Epithelial cell of esophagus (primary cell): Measurements from ENCODE around the gene TRAPPC10.
A peak's percentile ranks its signal among the peaks of the same experiment; 100 is the strongest.
"Not testable (repeated sequence)": the region's sequence is repeated elsewhere in the genome, so short reads cannot be mapped to it uniquely, and the experiment has no call there.

Experiments used
- DNase-seq: peaks from one replicate; pipeline ENCODE4 v3.0.0; 2010; ENCODE audit warnings: low read depth
- H3K4me3 ChIP-seq: 2 replicates; pipeline ENCODE4 v1.5.1; 2011; ENCODE audit warnings: mild to moderate bottlenecking, low read length, control low read depth

TRAPPC10 gene

GRCh38 chr21:44144784-44145602, 132.9 kb downstream of the TRAPPC10 start:
- not testable (repeated sequence) for DNase-seq, H3K4me3 ChIP-seq

GRCh38 chr21:44145616-44146015, 133.5 kb downstream of the TRAPPC10 start:
- not testable (repeated sequence) for H3K4me3 ChIP-seq, DNase-seq

GRCh38 chr21:44147108-44147507, 135.0 kb downstream of the TRAPPC10 start:
- not testable (repeated sequence) for DNase-seq, H3K4me3 ChIP-seq

GRCh38 chr21:44150255-44150654, 138.1 kb downstream of the TRAPPC10 start:
- H3K4me3 ChIP-seq, DNase-seq: not testable (repeated sequence)

- not testable (repeated sequence) for H3K4me3 ChIP-seq
- peak; percentile 0 for DNase-seq
Measured at GRCh38 chr21:44153214-44153888, 141.2 kb downstream of the TRAPPC10 start.

GRCh38 chr21:44153889-44154228, 141.8 kb downstream of the TRAPPC10 start:
- DNase-seq, H3K4me3 ChIP-seq: not testable (repeated sequence)

- DNase-seq, H3K4me3 ChIP-seq: not testable (repeated sequence)
Measured at GRCh38 chr21:44154816-44155230, 142.7 kb downstream of the TRAPPC10 start.

GRCh38 chr21:44155231-44155993, 143.3 kb downstream of the TRAPPC10 start:
- H3K4me3 ChIP-seq, DNase-seq: not testable (repeated sequence)

- H3K4me3 ChIP-seq, DNase-seq: not testable (repeated sequence)
Measured at GRCh38 chr21:44155994-44156380, 143.9 kb downstream of the TRAPPC10 start.
